ENCODE data around the gene WAC. TPM values are rescaled to one million over a fixed set of nuclear protein-coding genes. Genes with fewer than 3 reads are reported as not detected.
A peak's percentile ranks its signal among the peaks of the same experiment; 100 is the strongest.

WAC gene
- total and polyA plus RNA-seq, 2 of the 13 experiments (the other 11 are each of a cell fraction or from before 2014, with no cell fraction given), result 69.1 to 96.2 TPM

- TF ChIP-seq PRDM10 (CRISPR knock-in tag; IDR thresholded peaks at IDR 0.05; ENCODE audit: low read depth), result no peak
- TF ChIP-seq PPARG (CRISPR knock-in tag; conservative IDR thresholded peaks at IDR 0.05), result no peak; the same call in 1 of the 2 replicates
- TF ChIP-seq SIX1 (CRISPR knock-in tag; IDR thresholded peaks at IDR 0.05; ENCODE audit: borderline replicate concordance), result no peak
- TF ChIP-seq ZBTB3 (CRISPR knock-in tag; IDR thresholded peaks at IDR 0.05; ENCODE audit: borderline replicate concordance, low read depth), result peak; percentile 80; the same call in 1 of the 2 replicates
- 0 out of 2 replicates have a peak, but pooled peaks have one; percentile 35 for TF ChIP-seq MAFG (CRISPR knock-in tag; IDR thresholded peaks at IDR 0.05)
- no peak for TF ChIP-seq HMGA1 (CRISPR knock-in tag; conservative IDR thresholded peaks at IDR 0.05)
- 0 out of 2 replicates have a peak, but pooled peaks have one; percentile 80 for TF ChIP-seq ZBTB42 (CRISPR knock-in tag; IDR thresholded peaks at IDR 0.05)
- peak; percentile 87; the same call in 1 of the 2 replicates for TF ChIP-seq PAX8 (CRISPR knock-in tag; IDR thresholded peaks at IDR 0.05; ENCODE audit: borderline replicate concordance)
- no peak for TF ChIP-seq ZNF710 (CRISPR knock-in tag; IDR thresholded peaks at IDR 0.05; ENCODE audit: borderline replicate concordance)
- peak; percentile 93 for TF ChIP-seq ELF1 (CRISPR knock-in tag; IDR thresholded peaks at IDR 0.05)
- peak; percentile 29 for TF ChIP-seq ZNF781 (CRISPR knock-in tag; IDR thresholded peaks at IDR 0.05; ENCODE audit: borderline replicate concordance, not compliant biosample characterization)
- no peak for TF ChIP-seq SOX6 (IDR thresholded peaks at IDR 0.05)
- TF ChIP-seq SOX6 (CRISPR knock-in tag; IDR thresholded peaks at IDR 0.05), result peak; percentile 65
- TF ChIP-seq JUN (CRISPR knock-in tag; IDR thresholded peaks at IDR 0.05), result 0 out of 2 replicates have a peak, but pooled peaks have one; percentile 55
- no peak for TF ChIP-seq NR3C1 (CRISPR knock-in tag; IDR thresholded peaks at IDR 0.05)
- 0 out of 4 replicates have a peak, but pooled peaks of 1 of the 2 experiments have one; percentile 13 for TF ChIP-seq EP300 (IDR thresholded peaks at IDR 0.05; ENCODE audit: low read depth in 2 of 2, low read length in 2 of 2)
- no peak for TF ChIP-seq EP300 (CRISPR knock-in tag; IDR thresholded peaks at IDR 0.05; ENCODE audit: borderline replicate concordance)
- no peak; the same call in 1 of the 2 replicates for TF ChIP-seq ISX (CRISPR knock-in tag; conservative IDR thresholded peaks at IDR 0.05)
- no peak for TF ChIP-seq GTF3A (CRISPR knock-in tag; conservative IDR thresholded peaks at IDR 0.05)
- TF ChIP-seq DMAP1 (CRISPR knock-in tag; IDR thresholded peaks at IDR 0.05), result peak; percentile 96
- TF ChIP-seq ZBTB2 (CRISPR knock-in tag; IDR thresholded peaks at IDR 0.05; ENCODE audit: low read depth), result peak; percentile 55; the same call in 1 of the 2 replicates
Observed at GRCh38 chr10:28532337-28533185, at the start of gene WAC (continued).
